DND-41 (cell line): ENCODE data around the gene FOXP1.

ENCODE experiments used
- ATAC-seq: fragments of 200-7000 bp; cut with Tn5 transposase; 3 replicates; pipeline ENCODE4 v1.9.1; 2021; ENCODE audit warnings: low read depth; ENCODE audit not compliant: insufficient read depth
- DNase-seq: peaks from one replicate; pipeline ENCODE4 v3.0.0-alpha.2; 2020
- H2AFZ ChIP-seq: 2 replicates; pipeline ENCODE4 v1.6.0; 2012; ENCODE audit warnings: low read depth, low read length
- H3K27ac ChIP-seq: 2 replicates; pipeline ENCODE4 v1.5.1; 2012; ENCODE audit warnings: low read length, inconsistent platforms
- H3K27me3 ChIP-seq: fragments of 200-600 bp; sonication (generic); 2 replicates; pipeline ENCODE4 v1.6.0; 2012; ENCODE audit warnings: low read length, mild to moderate bottlenecking, inconsistent platforms; ENCODE audit not compliant: insufficient read depth, poor library complexity
- H3K36me3 ChIP-seq: 2 replicates; pipeline ENCODE4 v1.5.1; 2012; ENCODE audit warnings: low read length, inconsistent platforms; ENCODE audit not compliant: insufficient read depth
- H3K4me1 ChIP-seq: 2 replicates; pipeline ENCODE4 v1.5.1; 2012; ENCODE audit warnings: mild to moderate bottlenecking, low read length; ENCODE audit not compliant: insufficient read depth
- H3K4me2 ChIP-seq: 2 replicates; pipeline ENCODE4 v1.6.0; 2012; ENCODE audit warnings: mild to moderate bottlenecking, moderate library complexity, low read length, inconsistent platforms; ENCODE audit not compliant: insufficient read depth
- H3K4me3 ChIP-seq, 2 experiments: fragments of 200-600 bp in 1 of 2; shearing (Covaris generic) in 1 of 2; 2 replicates each; pipeline ENCODE4 v1.5.1; 2012 to 2016; ENCODE audit warnings: inconsistent platforms in 2 of 2, low read length in 2 of 2, mild to moderate bottlenecking in 2 of 2, low read depth in 1 of 2, moderate library complexity in 1 of 2
- H3K79me2 ChIP-seq: 2 replicates; pipeline ENCODE4 v1.6.0; 2012; ENCODE audit warnings: low read length, inconsistent platforms; ENCODE audit not compliant: insufficient read depth
- H3K9ac ChIP-seq: 2 replicates; pipeline ENCODE4 v1.6.0; 2012; ENCODE audit warnings: low read depth, mild to moderate bottlenecking, inconsistent platforms, low read length, moderate library complexity
- H3K9me3 ChIP-seq: 2 replicates; pipeline ENCODE4 v1.5.1; 2012; ENCODE audit warnings: low read length, moderate library complexity, mild to moderate bottlenecking, inconsistent platforms; ENCODE audit not compliant: insufficient read depth, severe bottlenecking
- H4K20me1 ChIP-seq: 2 replicates; pipeline ENCODE4 v1.6.0; 2012; ENCODE audit warnings: low read length; ENCODE audit not compliant: insufficient read depth
- CTCF ChIP-seq: IDR thresholded peaks from 2 replicates; pipeline ENCODE4 v1.5.1; 2012; ENCODE audit warnings: borderline replicate concordance, low read length, moderate library complexity, mild to moderate bottlenecking; ENCODE audit not compliant: poor library complexity, severe bottlenecking; ENCODE audit errors: extremely low read depth
- EZH2 ChIP-seq: IDR thresholded peaks from 3 replicates; pipeline ENCODE4 v1.6.1; 2012; ENCODE audit warnings: borderline replicate concordance, low read depth, mild to moderate bottlenecking, moderate library complexity, low read length, inconsistent platforms; ENCODE audit not compliant: severe bottlenecking

FOXP1 gene

DNA sequence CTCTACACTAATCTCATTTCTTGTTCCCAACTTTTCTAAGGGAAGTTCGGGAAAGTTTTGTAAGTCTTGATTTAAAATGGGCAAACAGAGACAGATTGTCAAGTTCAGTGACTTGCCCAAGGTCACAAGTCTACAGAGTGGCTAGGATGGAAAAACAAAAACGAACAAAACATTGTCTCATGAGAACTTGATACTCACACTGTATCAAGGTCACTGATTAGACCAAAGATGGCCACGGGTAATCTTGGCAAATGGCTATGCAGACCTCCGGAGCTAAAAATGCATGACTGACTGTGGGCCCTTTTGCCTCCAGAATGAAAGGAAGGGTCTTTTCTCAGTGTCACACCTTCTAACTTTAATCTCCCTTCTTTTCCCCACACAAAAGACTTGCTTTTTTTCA, 460.9 kb downstream of the FOXP1 start:
- Histone ChIP-seq H3K4me3 (no peak overlapping the region), H3K9me3 (no peaks in the 10 kb centered on the region), H2AFZ (no peak overlapping the region), H3K36me3 (0 out of 2 replicates have a peak, but pooled peaks cover 10% of the 10 kb centered on the region), H3K27me3 (no peaks in the 10 kb centered on the region), H3K4me2 (no peak overlapping the region), H3K4me1 (peaks cover 10% of the 10 kb centered on the region), H4K20me1 (peaks cover 27% of the 10 kb centered on the region), H3K79me2 (peaks cover 95% of the 10 kb centered on the region), H3K9ac (no peak overlapping the region), H3K27ac (no peak overlapping the region)
- TF ChIP-seq EZH2 = no peak
- TF ChIP-seq CTCF = no peak
- DNase-seq = no peak
- ATAC-seq = no peak

DNA sequence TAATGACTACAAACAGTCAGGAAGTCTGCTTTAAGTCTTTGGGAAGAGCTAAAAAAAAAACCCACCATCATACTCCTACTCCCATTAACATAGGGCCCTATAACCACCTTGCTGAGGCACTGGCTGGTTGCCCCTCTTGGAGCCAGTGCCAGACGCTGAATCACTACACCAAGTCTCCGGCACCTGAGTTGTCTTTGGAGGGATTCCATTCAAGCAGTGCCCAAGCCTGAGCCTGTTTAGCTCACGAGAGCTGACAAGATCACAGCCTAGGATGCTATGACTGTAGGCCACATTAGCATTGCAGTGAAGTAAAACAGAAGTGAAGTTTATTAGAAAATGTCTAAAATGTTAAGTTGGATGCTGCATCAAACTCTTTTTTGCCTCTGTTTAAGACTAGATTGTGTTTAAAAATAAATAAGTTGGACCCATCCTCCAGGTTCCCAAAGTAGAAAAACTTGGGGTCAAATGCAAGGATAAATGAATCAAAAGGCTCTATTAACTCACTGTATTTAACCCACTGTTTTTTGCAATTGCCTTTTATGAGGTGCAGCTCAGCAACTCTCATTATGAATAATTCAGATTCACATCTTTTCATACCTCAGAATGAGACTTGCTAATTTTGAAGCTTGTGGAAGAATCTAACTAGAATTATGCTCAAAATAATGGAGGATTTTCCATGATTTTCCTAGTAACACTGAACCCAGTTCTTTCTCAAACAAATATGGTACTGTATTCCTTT, 461.9 kb downstream of the FOXP1 start:
- TF ChIP-seq EZH2 = no peak
- no peak for TF ChIP-seq CTCF
- Histone ChIP-seq H3K27ac (no peak overlapping the region), H3K4me1 (0 out of 2 replicates have a peak, but pooled peaks cover 3% of the 10 kb centered on the region), H2AFZ (no peak overlapping the region), H3K9me3 (no peaks in the 10 kb centered on the region), H4K20me1 (peaks cover 27% of the 10 kb centered on the region), H3K9ac (no peak overlapping the region), H3K4me2 (no peak overlapping the region), H3K4me3 (no peak overlapping the region), H3K79me2 (peaks cover 94% of the 10 kb centered on the region), H3K36me3 (0 out of 2 replicates have a peak, but pooled peaks cover 10% of the 10 kb centered on the region), H3K27me3 (no peaks in the 10 kb centered on the region)
- DNase-seq = no peak
- ATAC-seq = no peak

- no peak for TF ChIP-seq EZH2
- no peak for TF ChIP-seq CTCF
- H3K4me3 ChIP-seq = no peak overlapping the region
- ATAC-seq (no peak), DNase-seq (no peak)
- no peak overlapping the region for H2AFZ ChIP-seq
- no peaks in the 10 kb centered on the region for H3K27me3 ChIP-seq
- no peaks in the 10 kb centered on the region for H3K9me3 ChIP-seq
- no peak overlapping the region for H3K4me2 ChIP-seq
- H3K36me3 ChIP-seq = 0 out of 2 replicates have a peak, but pooled peaks cover 10% of the 10 kb centered on the region
- 0 out of 2 replicates have a peak, but pooled peaks cover 3% of the 10 kb centered on the region for H3K4me1 ChIP-seq
- no peak overlapping the region for H3K9ac ChIP-seq
- H4K20me1 ChIP-seq = peaks cover 23% of the 10 kb centered on the region
- peaks cover 90% of the 10 kb centered on the region for H3K79me2 ChIP-seq
- H3K27ac ChIP-seq = no peak overlapping the region
Measured at GRCh38 chr3:71120012-71120411, 463.5 kb downstream of the FOXP1 start.
